HCT116 (cell line): ENCODE data around the gene HOMER2. TPM values are rescaled to one million over a fixed set of nuclear protein-coding genes. Genes with fewer than 3 reads are reported as not detected.

ENCODE experiments used
- ATAC-seq: fragments of 200-7000 bp; cut with Tn5 transposase; 2 replicates; pipeline ENCODE4 v1.9.1; 2020; ENCODE audit warnings: mild to moderate bottlenecking, moderate library complexity
- BruUV-seq: library from RNA; stranded (reverse); fragments of 400-500 nt; replicated peaks from 2 replicates; lab custom pipeline; 2021; lab: Mats Ljungman, UMichigan
- CTCF ChIA-PET: fragments of 300-600 bp; sonication (Branson Sonifier 250); formaldehyde crosslinking; loops from one replicate; lab custom pipeline; 2021; ENCODE audit warnings: antibody characterized with exemption; lab: Charles Lee
- POLR2A ChIA-PET: fragments of 300-600, 350-600 bp; sonication (Branson Sonifier 250); formaldehyde crosslinking; loops from one replicate; lab custom pipeline; 2021; ENCODE audit warnings: antibody characterized with exemption; lab: Charles Lee
- RAD21 ChIA-PET, 2 experiments: fragments of 300-600 bp; sonication (Branson Sonifier 250); formaldehyde crosslinking; loops; one replicate each; lab custom pipeline; 2023; ENCODE audit warnings: low total read pairs in 2 of 2; ENCODE audit not compliant: uncharacterized antibody in 2 of 2, unreplicated experiment in 2 of 2, low non-redundant PET in 1 of 2; lab: Charles Lee
- DNase-seq: peaks from one replicate; pipeline ENCODE4 v3.0.0-alpha.2; 2010; ENCODE audit warnings: low read depth, low spot score
- H2AFZ ChIP-seq: fragments of 200-600 bp; shearing (Covaris generic), sonication (generic); 2 replicates; pipeline ENCODE4 v1.6.1; 2017; ENCODE audit warnings: low read depth, mixed run types, mixed read lengths, antibody characterized with exemption, low read length; ENCODE audit not compliant: poor library complexity, severe bottlenecking
- H3K27ac ChIP-seq: 2 replicates; pipeline ENCODE4 v1.5.1; 2012; ENCODE audit warnings: low read depth, low read length
- H3K27me3 ChIP-seq: fragments of 200-600 bp; sonication (generic); 2 replicates; pipeline ENCODE4 v1.6.1; 2016; ENCODE audit warnings: mixed run types, low read length, mixed read lengths; ENCODE audit not compliant: insufficient read depth
- H3K36me3 ChIP-seq, 2 experiments: fragments of 200-500 bp in 1 of 2; fragments of 200-600 bp in 1 of 2; sonication (Bioruptor generic) in 1 of 2; sonication (generic) in 1 of 2; 2 replicates each; pipeline versions ENCODE4 v1.5.1 to v1.6.1; 2014 to 2016; ENCODE audit warnings: low read length in 2 of 2, inconsistent platforms in 1 of 2, mixed read lengths in 1 of 2, mixed run types in 1 of 2; ENCODE audit not compliant: insufficient read depth in 2 of 2, control insufficient read depth in 1 of 2
- H3K4me1 ChIP-seq, 2 experiments: fragments of 200-600 bp in 1 of 2; sonication (generic) in 1 of 2; 2 replicates each; pipeline versions ENCODE4 v1.5.1 to v1.6.1; 2012 to 2017; ENCODE audit warnings: low read length in 2 of 2, inconsistent platforms in 1 of 2, mild to moderate bottlenecking in 1 of 2, mixed read lengths in 1 of 2, mixed run types in 1 of 2, moderate library complexity in 1 of 2; ENCODE audit not compliant: insufficient read depth in 2 of 2, control insufficient read depth in 1 of 2
- H3K4me2 ChIP-seq: fragments of 200-600 bp; sonication (generic); 2 replicates; pipeline ENCODE4 v1.6.1; 2017; ENCODE audit warnings: mixed run types, low read length, mixed read lengths
- H3K4me3 ChIP-seq, 2 experiments: fragments of 200-600 bp in 1 of 2; sonication (generic) in 1 of 2; replicated peaks in 1 of 2; 2 replicates each; pipeline ENCODE4 v1.5.1; 2011 to 2016; ENCODE audit warnings: low read length in 2 of 2, control low read depth in 1 of 2, low read depth in 1 of 2, mild to moderate bottlenecking in 1 of 2, mixed read lengths in 1 of 2, mixed run types in 1 of 2
- H3K79me2 ChIP-seq: fragments of 200-600 bp; sonication (generic); 2 replicates; pipeline ENCODE4 v1.6.1; 2017; ENCODE audit warnings: mild to moderate bottlenecking, mixed run types, low read length, moderate library complexity, mixed read lengths; ENCODE audit not compliant: insufficient read depth
- H3K9ac ChIP-seq: fragments of 200-600 bp; sonication (generic); 2 replicates; pipeline ENCODE4 v1.6.1; 2016; ENCODE audit warnings: low read length, mixed read lengths
- H3K9me2 ChIP-seq: fragments of 200-600 bp; sonication (generic), shearing (Covaris generic); 2 replicates; pipeline ENCODE4 v1.6.1; 2017; ENCODE audit warnings: mixed run types, mild to moderate bottlenecking, moderate library complexity; ENCODE audit not compliant: insufficient read depth
- H3K9me3 ChIP-seq, 2 experiments: fragments of 200-500 bp in 1 of 2; fragments of 200-600 bp in 1 of 2; sonication (Bioruptor generic) in 1 of 2; sonication (generic) in 1 of 2; 2 replicates each; pipeline ENCODE4 v1.6.1; 2014 to 2017; ENCODE audit warnings: low read length in 2 of 2, mixed read lengths in 2 of 2, inconsistent platforms in 1 of 2, low read depth in 1 of 2, mild to moderate bottlenecking in 1 of 2, mixed run types in 1 of 2, moderate library complexity in 1 of 2; ENCODE audit not compliant: control insufficient read depth in 1 of 2, insufficient read depth in 1 of 2
- H4K20me1 ChIP-seq: fragments of 200-600 bp; sonication (generic), shearing (Covaris generic); 2 replicates; pipeline ENCODE4 v1.6.1; 2017; ENCODE audit warnings: mixed run types, mild to moderate bottlenecking, moderate library complexity; ENCODE audit not compliant: insufficient read depth
- CBX3 ChIP-seq: IDR thresholded peaks from 2 replicates; pipeline ENCODE4 v1.6.1; 2012; ENCODE audit warnings: low read depth
- EZH2 ChIP-seq: fragments of 200-600 bp; sonication (generic); IDR thresholded peaks from 2 replicates; pipeline ENCODE4 v1.6.1; 2017; ENCODE audit warnings: antibody characterized with exemption, mixed run types
- EZH2phosphoT487 ChIP-seq: fragments of 200-600 bp; IDR thresholded peaks from 2 replicates; pipeline ENCODE4 v1.6.1; 2018; ENCODE audit warnings: antibody characterized with exemption, borderline replicate concordance
- FOSL1 ChIP-seq: IDR thresholded peaks from 2 replicates; pipeline ENCODE4 v1.6.1; 2012; ENCODE audit warnings: low read depth
- REST ChIP-seq: IDR thresholded peaks from 2 replicates; pipeline ENCODE4 v1.6.1; 2012; ENCODE audit warnings: low read depth
- YY1 ChIP-seq: IDR thresholded peaks from 2 replicates; pipeline ENCODE4 v1.6.1; 2011; ENCODE audit warnings: low read length, low read depth, moderate library complexity, mild to moderate bottlenecking; ENCODE audit not compliant: insufficient replicate concordance; ENCODE audit errors: extremely low read depth
- ZBTB33 ChIP-seq: IDR thresholded peaks from 2 replicates; pipeline ENCODE4 v1.6.1; 2011; ENCODE audit warnings: mild to moderate bottlenecking, low read length, moderate library complexity; ENCODE audit not compliant: insufficient replicate concordance; ENCODE audit errors: extremely low read depth
- ZNF274 ChIP-seq: fragments of 200-500 bp; sonication (Bioruptor generic); IDR thresholded peaks from 2 replicates; pipeline ENCODE4 v1.6.1; 2014; ENCODE audit warnings: mild to moderate bottlenecking, low read depth, low read length, inconsistent platforms
- intact Hi-C: fragments of 100-400 bp; cut with micrococcal nuclease; formaldehyde crosslinking; loops from 2 replicates; pipeline ENCODE4 v1.10.0; 2022
- total RNA-seq: library from RNA; stranded (reverse); gene quantifications from one replicate; pipeline ENCODE4 v1.2.1, GENCODE V29; 2021; ENCODE audit not compliant: unreplicated experiment

The HOMER2 gene
- total RNA-seq, 1 experiment from 2014 or later = 3.9 TPM

- H3K9ac ChIP-seq = no peak overlapping the region
- H3K4me1 ChIP-seq = peaks cover 22 to 31% of the 10 kb centered on the region in 2 experiments
- ChIA-PET RAD21 (no interaction called here), CTCF (no interaction called here), POLR2A (no interaction called here)
- H4K20me1 ChIP-seq = no peaks in the 10 kb centered on the region
- H3K9me2 ChIP-seq = no peaks in the 10 kb centered on the region
- H3K27ac ChIP-seq = no peak overlapping the region
- H3K36me3 ChIP-seq = peaks cover 39 to 52% of the 10 kb centered on the region in 2 experiments; a peak in 3 of 4 replicates
- H3K27me3 ChIP-seq = no peaks in the 10 kb centered on the region
- H3K79me2 ChIP-seq = no peaks in the 10 kb centered on the region
- TF ChIP-seq CBX3 = no peak
- no peak for TF ChIP-seq REST
- TF ChIP-seq ZNF274 = no peak
- TF ChIP-seq EZH2 = no peak
- no peak for TF ChIP-seq YY1
- TF ChIP-seq ZBTB33 = no peak
- no peak for TF ChIP-seq EZH2phosphoT487
- no peak for TF ChIP-seq FOSL1
- no peaks in the 10 kb centered on the region for H3K9me3 ChIP-seq
- no peak for DNase-seq
- no TSS peak for BruUV-seq
- H3K4me2 ChIP-seq = no peak overlapping the region
- ATAC-seq = no peak
- no peak overlapping the region for H2AFZ ChIP-seq
- intact Hi-C loops = no loop called here
- H3K4me3 ChIP-seq = no peak overlapping the region
These were observed 121.9 kb downstream of the HOMER2 start for GRCh38 chr15:82830427-82831173.
